Activated CD4-positive, alpha-beta T cell treated with anti-CD3 and anti-CD28 coated beads for 4 hours (primary cell): ENCODE data around the gene MAD2L1BP.
A peak's percentile ranks its signal among the peaks of the same experiment; 100 is the strongest.

Source experiments
- DNase-seq, 2 donors: peaks; one replicate each; pipeline ENCODE4 v3.0.0-alpha.2; 2020

The MAD2L1BP gene

DNA sequence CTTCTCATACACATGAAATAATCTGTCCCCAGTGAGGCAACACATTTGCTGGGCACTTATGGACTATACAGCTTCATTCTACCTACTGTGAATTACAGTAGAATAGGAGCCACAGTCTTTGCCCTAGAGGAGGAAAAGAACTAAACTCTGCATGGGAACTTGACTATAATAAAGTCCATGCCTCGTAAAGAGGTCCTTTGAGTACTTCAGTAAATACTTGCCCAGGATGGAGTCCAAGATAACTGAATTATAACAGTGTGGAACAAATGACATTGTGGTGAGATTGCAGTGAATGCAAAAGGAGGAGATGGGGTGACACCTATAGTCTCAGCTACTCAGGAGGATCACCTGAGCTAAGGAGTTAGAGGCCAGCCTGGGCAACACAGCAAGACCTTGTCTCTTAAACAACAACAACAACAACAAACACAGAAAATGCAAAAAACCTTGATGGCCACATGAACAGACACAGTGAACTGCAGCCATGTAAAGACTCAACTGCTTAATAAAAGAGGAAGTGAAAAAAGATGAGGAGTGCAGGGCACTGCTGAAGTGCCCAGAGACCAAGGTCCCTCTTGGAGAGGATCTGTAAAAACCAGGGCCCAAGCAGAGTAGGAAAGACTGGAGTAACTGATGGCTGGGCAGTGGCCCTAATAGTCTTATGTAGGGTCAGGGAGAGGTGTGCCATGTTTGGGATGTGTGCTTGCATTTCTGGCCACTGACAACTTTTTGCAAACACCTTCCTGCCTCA lies 48.2 kb downstream of the MAD2L1BP start:
- DNase-seq = no peak

DNA sequence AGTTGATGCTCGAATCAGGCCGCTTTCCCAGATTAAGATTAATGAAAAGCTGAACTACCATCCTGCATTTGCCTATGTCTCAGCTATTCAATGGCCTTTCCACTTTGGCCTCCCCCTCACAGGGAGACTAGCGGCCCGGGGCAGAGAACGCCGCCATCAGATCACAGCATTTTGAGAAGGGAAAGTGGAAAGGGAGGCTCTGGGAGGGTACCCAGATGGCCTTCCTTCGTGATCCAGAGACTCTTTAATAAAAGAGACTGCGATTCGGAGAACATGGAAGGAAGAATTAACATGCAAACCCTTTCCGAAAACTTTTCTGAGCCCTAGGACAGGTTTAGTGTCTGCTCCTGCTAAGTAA lies 51.4 kb downstream of the MAD2L1BP start:
- no peak for DNase-seq

DNA sequence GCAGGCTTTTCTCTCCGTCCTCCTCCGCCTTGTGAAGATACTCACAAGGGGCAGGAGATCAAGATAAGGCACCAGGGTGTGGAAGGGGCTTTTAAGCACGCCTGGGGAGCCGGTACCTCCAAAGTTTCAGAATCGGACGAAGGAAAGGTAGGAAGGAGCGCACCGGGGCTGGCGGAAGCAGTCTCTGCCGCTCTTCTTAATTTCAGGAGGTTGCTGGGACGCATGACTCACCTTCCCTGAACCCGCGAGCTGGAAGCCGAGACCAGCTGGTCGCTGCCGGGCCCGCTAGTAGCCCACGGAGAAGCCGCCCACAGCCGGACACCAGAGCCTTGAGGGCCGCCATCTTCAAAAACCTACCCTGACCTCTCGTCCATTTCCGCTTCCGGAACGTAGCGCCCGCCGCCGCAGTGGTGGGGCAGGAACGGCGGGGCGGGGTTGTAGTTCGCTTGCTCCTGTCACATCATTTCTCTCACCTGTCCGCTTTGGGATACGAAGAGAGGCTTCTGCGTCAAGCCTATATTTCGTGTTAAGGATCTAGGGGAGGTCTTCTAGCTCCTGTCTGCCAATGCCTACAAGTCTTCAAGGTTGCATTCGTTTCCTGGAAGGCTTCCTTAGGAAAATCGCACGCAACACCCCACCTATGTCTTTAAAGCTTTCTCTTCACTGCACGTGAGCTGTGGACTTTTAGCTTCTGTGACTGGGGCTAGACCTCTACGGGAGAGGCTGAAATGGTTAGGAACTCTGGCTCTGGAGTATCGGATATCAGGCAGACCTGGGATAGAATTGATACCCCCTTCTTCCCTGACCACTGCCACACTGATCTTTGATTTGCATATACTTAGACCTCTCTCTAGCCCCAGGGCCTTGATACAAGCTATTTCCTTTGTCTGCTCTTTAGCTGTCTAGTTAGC lies 52.1 kb downstream of the MAD2L1BP start, which contains the start of gene MRPS18A:
Gene MRPS18A, minus strand, starts transcription at position 355 of the 911 bp plus-strand sequence. Its CDS starts 12 bp downstream, at position 343.
- DNase-seq = peak; percentile 65 to 72

DNA sequence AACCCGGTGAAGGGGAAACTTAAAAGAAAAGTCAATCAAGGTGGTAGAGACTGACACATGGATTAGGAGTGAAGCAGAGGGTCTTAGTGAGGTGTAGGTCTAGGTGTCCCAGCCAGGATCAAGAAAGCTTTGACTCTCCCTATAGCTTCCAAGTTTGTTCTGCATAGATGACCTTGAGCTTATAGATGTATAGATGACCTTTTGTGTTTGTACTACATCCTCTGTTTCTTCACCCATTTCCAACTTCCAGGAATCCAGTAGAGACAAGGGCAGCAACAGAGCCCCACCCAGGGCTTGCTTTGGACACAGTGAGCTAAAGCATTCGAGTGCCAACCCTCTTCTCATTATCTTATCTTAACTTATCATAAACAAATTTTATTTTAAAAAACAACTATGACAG lies 53.8 kb downstream of the MAD2L1BP start:
- no peak for DNase-seq
